ACC112 (cell line): Measurements from ENCODE around the gene RAP2C.

Source experiments
- H2AFZ ChIP-seq: fragments of 200-600 bp; sonication (generic); one replicate; pipeline ENCODE4 v1.6.0; 2017; ENCODE audit warnings: antibody characterized with exemption, low read length; ENCODE audit not compliant: unreplicated experiment
- H3K27ac ChIP-seq: fragments of 200-600 bp; sonication (generic); 2 replicates; pipeline ENCODE4 v1.5.1; 2014; ENCODE audit warnings: low read depth, mild to moderate bottlenecking, antibody characterized with exemption, low read length, moderate library complexity
- H3K27me3 ChIP-seq: fragments of 200-600 bp; sonication (generic); 2 replicates; pipeline ENCODE4 v1.6.1; 2014; ENCODE audit warnings: mild to moderate bottlenecking, antibody characterized with exemption, low read length, moderate library complexity, mixed read lengths; ENCODE audit not compliant: insufficient read depth
- H3K36me3 ChIP-seq: fragments of 200-600 bp; sonication (generic); 2 replicates; pipeline ENCODE4 v1.6.1; 2016; ENCODE audit warnings: mild to moderate bottlenecking, antibody characterized with exemption, low read length, moderate library complexity, mixed read lengths; ENCODE audit not compliant: insufficient read depth
- H3K4me1 ChIP-seq: fragments of 200-600 bp; sonication (generic); one replicate; pipeline ENCODE4 v1.6.1; 2016; ENCODE audit warnings: low read length, mixed read lengths; ENCODE audit not compliant: insufficient read depth, unreplicated experiment, control insufficient read depth
- H3K4me3 ChIP-seq: fragments of 200-600 bp; sonication (generic); 2 replicates; pipeline ENCODE4 v1.5.1; 2014; ENCODE audit warnings: mild to moderate bottlenecking, low read depth, low read length
- H3K79me2 ChIP-seq: fragments of 200-600 bp; sonication (generic); one replicate; pipeline ENCODE4 v1.6.0; 2016; ENCODE audit warnings: low read length; ENCODE audit not compliant: control insufficient read depth, unreplicated experiment, insufficient read depth

The RAP2C gene

DNA sequence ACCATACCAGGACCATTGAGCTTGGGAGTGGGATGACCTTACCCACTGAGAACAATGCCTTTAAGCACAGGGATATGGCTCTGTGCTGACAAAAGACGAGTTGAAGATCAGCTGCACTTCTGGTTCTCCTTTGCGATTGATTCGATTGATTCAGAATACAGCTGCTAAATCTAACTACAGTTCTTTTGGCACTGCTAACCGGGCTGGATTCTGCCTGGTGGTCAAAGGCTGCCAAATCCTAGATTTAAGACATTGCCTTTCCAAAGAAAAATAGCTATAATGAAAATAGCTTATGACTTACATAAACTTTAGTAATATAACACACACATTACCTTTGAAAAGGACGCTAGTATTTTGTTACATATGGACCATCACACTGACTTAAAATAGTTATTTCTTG, 18.3 kb downstream of the RAP2C start:
- Histone ChIP-seq H3K4me3 (no peak overlapping the region), H3K27me3 (no peaks in the 10 kb centered on the region), H3K36me3 (no peaks in the 10 kb centered on the region; the same call in 1 of the 2 replicates), H2AFZ (no peak overlapping the region), H3K4me1 (peaks cover 1% of the 10 kb centered on the region), H3K79me2 (no peaks in the 10 kb centered on the region), H3K27ac (no peak overlapping the region)

DNA sequence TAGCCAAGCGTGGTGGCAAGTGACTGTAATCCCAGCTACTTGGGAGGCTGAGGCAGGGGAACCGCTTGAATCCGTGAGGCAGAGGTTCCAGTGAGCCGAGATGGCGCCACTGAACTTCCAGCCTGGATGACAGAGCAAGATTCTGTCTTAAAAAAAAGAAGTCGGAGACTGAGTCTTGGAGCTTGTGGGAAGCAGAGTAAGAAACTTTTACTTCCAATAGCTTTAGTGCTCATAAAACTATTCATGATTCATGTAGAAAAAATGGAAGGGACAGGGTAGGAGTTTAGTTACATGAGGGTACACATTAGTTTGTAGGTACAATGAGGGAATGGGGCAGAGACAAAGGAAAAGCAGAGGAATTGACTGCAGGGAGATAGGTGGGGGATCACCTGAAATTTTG, 19.3 kb downstream of the RAP2C start:
- Histone ChIP-seq H3K27me3 (no peaks in the 10 kb centered on the region), H3K27ac (no peak overlapping the region), H2AFZ (no peak overlapping the region), H3K4me3 (no peak overlapping the region), H3K79me2 (no peaks in the 10 kb centered on the region), H3K4me1 (no peaks in the 10 kb centered on the region), H3K36me3 (no peaks in the 10 kb centered on the region; the same call in 1 of the 2 replicates)

DNA sequence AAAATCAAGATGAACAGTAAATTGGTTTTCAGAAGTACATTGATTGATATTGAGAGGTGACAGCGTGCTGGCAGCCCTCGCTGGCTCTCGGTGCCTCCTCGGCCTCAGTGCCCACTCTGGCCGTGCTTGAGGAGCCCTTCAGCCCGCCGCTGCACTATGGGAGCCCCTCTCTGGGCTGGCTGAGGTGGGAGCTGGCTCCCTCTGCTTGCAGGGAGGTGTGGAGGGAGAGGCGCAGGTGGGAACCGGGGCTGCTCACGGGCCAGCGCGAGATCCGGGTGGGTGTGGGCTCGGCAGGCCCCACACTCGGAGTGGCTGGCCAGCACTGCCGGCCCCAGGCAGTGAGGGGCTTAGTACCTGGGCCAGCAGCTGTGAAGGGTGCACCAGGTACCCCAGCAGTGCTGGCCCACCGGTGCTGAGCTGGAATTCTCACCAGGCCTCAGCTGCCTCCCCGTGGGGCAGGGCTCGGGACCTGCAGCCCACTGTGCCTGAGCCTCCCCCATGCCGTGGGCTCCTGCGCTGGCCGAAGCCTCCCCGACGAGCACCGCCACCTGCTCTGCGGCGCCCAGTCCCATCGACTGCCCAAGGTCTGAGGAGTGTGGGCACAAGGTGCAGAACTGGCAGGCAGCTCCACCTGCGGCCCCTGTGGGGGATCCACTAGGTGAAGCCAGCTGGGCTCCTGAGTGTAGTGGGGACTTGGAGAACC, 25.2 kb downstream of the RAP2C start:
- Histone ChIP-seq H3K27ac (no peak overlapping the region), H3K79me2 (no peaks in the 10 kb centered on the region)

GRCh38 chrX:132191938-132192337, 27.3 kb downstream of the RAP2C start:
- H3K27ac ChIP-seq, result no peak overlapping the region
- H3K79me2 ChIP-seq, result no peaks in the 10 kb centered on the region
- no peaks in the 10 kb centered on the region for H3K4me1 ChIP-seq
- no peak overlapping the region for H2AFZ ChIP-seq
- no peaks in the 10 kb centered on the region for H3K27me3 ChIP-seq
- no peak overlapping the region for H3K4me3 ChIP-seq
- H3K36me3 ChIP-seq, result no peaks in the 10 kb centered on the region

More for the DNA sequence above, 25.2 kb downstream of the RAP2C start:
- no peak overlapping the region for H3K4me3 ChIP-seq
- H3K27me3 ChIP-seq, result no peaks in the 10 kb centered on the region
- H2AFZ ChIP-seq, result no peak overlapping the region
- no peaks in the 10 kb centered on the region for H3K36me3 ChIP-seq
- no peaks in the 10 kb centered on the region for H3K4me1 ChIP-seq

DNA sequence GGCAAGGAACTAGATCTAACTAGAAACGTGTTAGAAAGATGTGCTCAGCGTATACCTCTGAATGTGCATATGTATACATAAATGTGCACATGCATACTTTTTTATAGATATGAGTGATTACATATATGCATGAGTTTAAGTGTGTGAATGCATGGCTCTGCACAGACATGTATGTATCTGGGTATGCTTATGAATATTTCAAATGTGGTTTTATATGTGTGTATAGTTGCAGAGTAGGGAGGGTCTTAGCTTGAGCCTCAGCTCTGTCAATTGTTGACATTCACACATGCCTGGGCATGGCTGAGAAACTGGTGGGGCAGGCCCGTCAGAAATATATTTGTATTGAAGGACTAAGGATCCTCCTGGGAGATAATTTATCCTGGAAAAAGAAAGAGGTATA, 31.1 kb downstream of the RAP2C start:
- no peak overlapping the region for H3K4me3 ChIP-seq
- H3K79me2 ChIP-seq, result no peaks in the 10 kb centered on the region
- H3K27me3 ChIP-seq, result no peaks in the 10 kb centered on the region
- no peak overlapping the region for H2AFZ ChIP-seq
- no peaks in the 10 kb centered on the region for H3K36me3 ChIP-seq
- no peaks in the 10 kb centered on the region for H3K4me1 ChIP-seq
- no peak overlapping the region for H3K27ac ChIP-seq

GRCh38 chrX:132187451-132187850, 31.8 kb downstream of the RAP2C start:
- H3K79me2 ChIP-seq, result no peaks in the 10 kb centered on the region
- no peaks in the 10 kb centered on the region for H3K36me3 ChIP-seq
- H3K27ac ChIP-seq, result no peak overlapping the region
- no peak overlapping the region for H3K4me3 ChIP-seq
- H3K4me1 ChIP-seq, result no peaks in the 10 kb centered on the region
- no peaks in the 10 kb centered on the region for H3K27me3 ChIP-seq
- no peak overlapping the region for H2AFZ ChIP-seq

- Histone ChIP-seq H3K79me2 (no peaks in the 10 kb centered on the region), H3K4me1 (no peaks in the 10 kb centered on the region), H3K27me3 (no peaks in the 10 kb centered on the region), H3K4me3 (no peak overlapping the region), H2AFZ (no peak overlapping the region), H3K27ac (no peak overlapping the region), H3K36me3 (no peaks in the 10 kb centered on the region)
Measured at GRCh38 chrX:132184871-132185270, 34.4 kb downstream of the RAP2C start.

GRCh38 chrX:132181364-132181763, 37.9 kb downstream of the RAP2C start:
- Histone ChIP-seq H2AFZ (no peak overlapping the region), H3K36me3 (no peaks in the 10 kb centered on the region), H3K27ac (no peak overlapping the region), H3K79me2 (no peaks in the 10 kb centered on the region), H3K27me3 (no peaks in the 10 kb centered on the region), H3K4me1 (no peaks in the 10 kb centered on the region), H3K4me3 (no peak overlapping the region)

- Histone ChIP-seq H3K27me3 (no peaks in the 10 kb centered on the region), H3K27ac (no peak overlapping the region), H3K36me3 (no peaks in the 10 kb centered on the region), H3K4me3 (no peak overlapping the region), H2AFZ (no peak overlapping the region), H3K4me1 (no peaks in the 10 kb centered on the region), H3K79me2 (no peaks in the 10 kb centered on the region)
Measured at GRCh38 chrX:132180929-132181328, 38.3 kb downstream of the RAP2C start.

GRCh38 chrX:132173647-132174046, 45.6 kb downstream of the RAP2C start:
- Histone ChIP-seq H3K79me2 (no peaks in the 10 kb centered on the region), H3K27me3 (peaks cover 28% of the 10 kb centered on the region), H3K27ac (no peak overlapping the region), H3K4me3 (no peak overlapping the region), H3K4me1 (no peaks in the 10 kb centered on the region), H2AFZ (no peak overlapping the region), H3K36me3 (no peaks in the 10 kb centered on the region)

- H2AFZ ChIP-seq, result no peak overlapping the region
- H3K79me2 ChIP-seq, result no peaks in the 10 kb centered on the region
- no peak overlapping the region for H3K4me3 ChIP-seq
- no peak overlapping the region for H3K27ac ChIP-seq
- H3K36me3 ChIP-seq, result no peaks in the 10 kb centered on the region
- H3K27me3 ChIP-seq, result peaks cover 28% of the 10 kb centered on the region
- H3K4me1 ChIP-seq, result no peaks in the 10 kb centered on the region
Measured at GRCh38 chrX:132171881-132172280, 47.4 kb downstream of the RAP2C start.
